ENCODE measurements around the gene REEP1. TPM values are rescaled to one million over a fixed set of nuclear protein-coding genes. Genes with fewer than 3 reads are reported as not detected.

The REEP1 gene
- total and polyA plus RNA-seq, 2 of the 8 experiments (the other 6 are each of a cell fraction or from before 2014, with no cell fraction given) = 0.74 to 1.5 TPM

- TF ChIP-seq SIN3A (conservative IDR thresholded peaks at IDR 0.05 in 1 of 2, IDR thresholded peaks at IDR 0.05 in 1 of 2; ENCODE audit: low read depth in 1 of 2, low read length in 2 of 2) = no peak
- TF ChIP-seq USF2 (IDR thresholded peaks at IDR 0.05; ENCODE audit: low read length) = no peak
- TF ChIP-seq RXRA (IDR thresholded peaks at IDR 0.05; ENCODE audit: insufficient read depth, low read depth, low read length) = no peak
Observed at GRCh38 chr2:86185517-86186212, 151.8 kb downstream of the REEP1 start (continued).

All from H1 (cell line).